HAP-1 (cell line): ENCODE data around the gene RRP9.

ENCODE experiments used
- DNase-seq, 2 experiments: peaks; one replicate each; pipeline ENCODE4 v3.0.0-alpha.2; 2016 to 2020; ENCODE audit warnings: low spot score in 2 of 2
- H3K27me3 ChIP-seq: fragments of 250-450 bp; sonication (Bioruptor Pico); 2 replicates; pipeline ENCODE4 v1.5.1; 2020; ENCODE audit warnings: low read depth, mild to moderate bottlenecking, moderate library complexity
- H3K36me3 ChIP-seq: fragments of 250-450 bp; sonication (Bioruptor Pico); replicated peaks from 2 replicates; pipeline ENCODE4 v1.5.1; 2020; ENCODE audit warnings: mild to moderate bottlenecking
- H3K4me1 ChIP-seq: fragments of 250-450 bp; sonication (Bioruptor Pico); 2 replicates; pipeline ENCODE4 v1.5.1; 2020; ENCODE audit warnings: mild to moderate bottlenecking
- H3K4me3 ChIP-seq: fragments of 250-450 bp; sonication (Bioruptor Pico); 2 replicates; pipeline ENCODE4 v1.5.1; 2020; ENCODE audit warnings: mild to moderate bottlenecking, moderate library complexity
- H3K9me3 ChIP-seq: fragments of 250-450 bp; sonication (Bioruptor Pico); 2 replicates; pipeline ENCODE4 v1.5.1; 2020; ENCODE audit warnings: mild to moderate bottlenecking, moderate library complexity
- in situ Hi-C: fragments of 300-500 bp; cut with MboI; formaldehyde crosslinking; loops from 3 replicates; pipeline ENCODE4 v1.14.3; 2020; ENCODE audit warnings: low sequenced_read_pairs, inconsistent platforms, mixed read lengths

RRP9 gene

GRCh38 chr3:51955175-51955892 is 13.6 kb upstream of the RRP9 start, which contains the start of gene GPR62:
GPR62 (plus strand) TSS chr3:51955381; CDS start chr3:51955653, 272 bp downstream.
- no peak within 1 kb of the TSS for H3K4me3 ChIP-seq
- H3K4me1 ChIP-seq = no peaks in the 10 kb centered on the region
- H3K36me3 ChIP-seq = peaks cover 15% of the 10 kb centered on the region
- H3K27me3 ChIP-seq = no peaks in the 10 kb centered on the region
- in situ Hi-C loops = no loop called here
- H3K9me3 ChIP-seq = no peaks in the 10 kb centered on the region
- no peak for DNase-seq

GRCh38 chr3:51954713-51955112 is 13.0 kb upstream of the RRP9 start:
- DNase-seq = no peak
- Histone ChIP-seq H3K36me3 (peaks cover 9% of the 10 kb centered on the region), H3K27me3 (no peaks in the 10 kb centered on the region), H3K9me3 (no peaks in the 10 kb centered on the region), H3K4me3 (no peak overlapping the region), H3K4me1 (no peaks in the 10 kb centered on the region)
- in situ Hi-C loops = no loop called here

- peaks cover 2% of the 10 kb centered on the region for H3K36me3 ChIP-seq
- no peaks in the 10 kb centered on the region for H3K9me3 ChIP-seq
- H3K4me3 ChIP-seq = no peak overlapping the region
- H3K4me1 ChIP-seq = no peaks in the 10 kb centered on the region
- in situ Hi-C loops = no loop called here
- no peak for DNase-seq
- no peaks in the 10 kb centered on the region for H3K27me3 ChIP-seq
Observed at GRCh38 chr3:51954105-51954504, 12.4 kb upstream of the RRP9 start.

- no peaks in the 10 kb centered on the region for H3K9me3 ChIP-seq
- no peaks in the 10 kb centered on the region for H3K4me1 ChIP-seq
- no peak overlapping the region for H3K4me3 ChIP-seq
- DNase-seq = no peak
- no peaks in the 10 kb centered on the region for H3K27me3 ChIP-seq
- in situ Hi-C loops = no loop called here
- no peaks in the 10 kb centered on the region; the same call in none of the 2 replicates for H3K36me3 ChIP-seq
Observed at GRCh38 chr3:51953445-51953844, 11.7 kb upstream of the RRP9 start.

- H3K36me3 ChIP-seq = no peaks in the 10 kb centered on the region
- DNase-seq = no peak
- H3K27me3 ChIP-seq = no peaks in the 10 kb centered on the region
- no peaks in the 10 kb centered on the region for H3K4me1 ChIP-seq
- in situ Hi-C loops = no loop called here
- H3K4me3 ChIP-seq = no peak overlapping the region
- H3K9me3 ChIP-seq = no peaks in the 10 kb centered on the region
Observed at GRCh38 chr3:51950899-51951298, 9.2 kb upstream of the RRP9 start.

GRCh38 chr3:51949121-51949520 is 7.4 kb upstream of the RRP9 start:
- Histone ChIP-seq H3K9me3 (no peaks in the 10 kb centered on the region), H3K4me1 (no peaks in the 10 kb centered on the region), H3K4me3 (no peak overlapping the region), H3K36me3 (no peaks in the 10 kb centered on the region), H3K27me3 (no peaks in the 10 kb centered on the region)
- in situ Hi-C loops = no loop called here
- DNase-seq = no peak

- peaks cover under 1% of the 10 kb centered on the region; the same call in 1 of the 2 replicates for H3K4me1 ChIP-seq
Observed at GRCh38 chr3:51948016-51948580, 6.4 kb upstream of the RRP9 start.

GRCh38 chr3:51947215-51947900 is 5.7 kb upstream of the RRP9 start:
- in situ Hi-C loops = no loop called here

More at GRCh38 chr3:51948016-51948580, 6.4 kb upstream of the RRP9 start:
- no peaks in the 10 kb centered on the region for H3K9me3 ChIP-seq
- in situ Hi-C loops = no loop called here
- no peaks in the 10 kb centered on the region for H3K36me3 ChIP-seq
- no peaks in the 10 kb centered on the region for H3K27me3 ChIP-seq
- DNase-seq = no peak
- no peak overlapping the region for H3K4me3 ChIP-seq

GRCh38 chr3:51946796-51947195 is 5.1 kb upstream of the RRP9 start:
- no peaks in the 10 kb centered on the region for H3K36me3 ChIP-seq
- H3K9me3 ChIP-seq = no peaks in the 10 kb centered on the region
- in situ Hi-C loops = no loop called here
- no peaks in the 10 kb centered on the region for H3K27me3 ChIP-seq
- H3K4me3 ChIP-seq = no peak overlapping the region
- DNase-seq = no peak
- peaks cover 10% of the 10 kb centered on the region for H3K4me1 ChIP-seq

More at GRCh38 chr3:51947215-51947900, 5.7 kb upstream of the RRP9 start:
- Histone ChIP-seq H3K4me1 (peaks cover 7% of the 10 kb centered on the region), H3K9me3 (no peaks in the 10 kb centered on the region), H3K27me3 (no peaks in the 10 kb centered on the region), H3K36me3 (no peaks in the 10 kb centered on the region), H3K4me3 (no peak overlapping the region)
- DNase-seq = no peak

GRCh38 chr3:51945926-51946705 is 4.4 kb upstream of the RRP9 start:
- DNase-seq = no peak
- Histone ChIP-seq H3K36me3 (no peaks in the 10 kb centered on the region), H3K4me3 (no peak overlapping the region), H3K27me3 (no peaks in the 10 kb centered on the region), H3K9me3 (no peaks in the 10 kb centered on the region), H3K4me1 (peaks cover 10% of the 10 kb centered on the region)
- in situ Hi-C loops = no loop called here

- Histone ChIP-seq H3K27me3 (no peaks in the 10 kb centered on the region), H3K9me3 (no peaks in the 10 kb centered on the region), H3K4me3 (no peak overlapping the region), H3K4me1 (peaks cover 10% of the 10 kb centered on the region), H3K36me3 (no peaks in the 10 kb centered on the region)
- DNase-seq = no peak
- in situ Hi-C loops = no loop called here
Observed at GRCh38 chr3:51945031-51945840, 3.5 kb upstream of the RRP9 start.

- Histone ChIP-seq H3K4me3 (no peak overlapping the region), H3K9me3 (no peaks in the 10 kb centered on the region), H3K27me3 (no peaks in the 10 kb centered on the region), H3K4me1 (peaks cover 10% of the 10 kb centered on the region), H3K36me3 (no peaks in the 10 kb centered on the region)
- no peak for DNase-seq
- in situ Hi-C loops = no loop called here
Observed at GRCh38 chr3:51944451-51945021, 2.8 kb upstream of the RRP9 start.
